CD4-positive, alpha-beta T cell treated with Interleukin-6 for 4 hours (primary cell): ENCODE results near the gene SLC39A8.

Source experiments
- DNase-seq: peaks from one replicate; pipeline ENCODE4 v3.0.0-alpha.2; 2020; ENCODE audit warnings: mixed read lengths

The SLC39A8 gene

DNA sequence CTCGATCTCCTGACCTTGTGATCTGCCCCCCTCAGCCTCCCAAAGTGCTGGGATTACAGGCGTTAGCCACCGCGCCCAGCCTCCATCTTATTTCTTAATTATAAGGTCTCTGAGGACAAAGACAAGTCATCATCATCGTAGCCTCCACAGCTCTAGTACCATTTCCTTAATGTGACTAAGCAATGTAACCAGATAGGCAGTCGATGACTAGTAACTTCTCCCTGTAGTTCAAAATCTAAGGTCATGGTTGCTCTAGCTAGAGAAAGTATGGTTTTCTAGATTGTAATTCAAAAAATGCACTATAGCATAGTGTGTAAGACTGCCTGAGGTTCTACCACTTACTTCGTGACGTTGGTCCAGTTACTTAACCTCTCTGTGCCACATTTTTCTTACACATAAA is 6.9 kb downstream of the SLC39A8 start:
- DNase-seq, result no peak

DNA sequence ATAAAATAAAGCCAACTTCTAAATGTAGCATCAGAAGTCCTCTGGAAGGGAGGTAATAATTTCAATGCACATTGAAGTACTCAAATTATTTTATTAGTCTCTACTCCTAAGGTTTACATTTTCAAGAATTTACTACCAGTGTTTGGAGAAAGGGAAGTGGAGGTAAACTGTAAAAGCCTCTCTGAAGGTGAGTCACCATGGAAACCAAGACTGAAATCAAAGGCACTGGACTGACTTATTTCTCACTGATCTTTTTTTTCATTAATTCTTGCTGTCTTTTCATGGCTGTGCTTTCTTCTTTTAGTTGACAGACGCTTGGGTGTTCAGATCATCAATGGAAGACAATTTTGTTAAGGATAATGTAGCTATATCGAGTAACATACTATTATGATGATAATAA is 9.7 kb downstream of the SLC39A8 start:
- no peak for DNase-seq

DNA sequence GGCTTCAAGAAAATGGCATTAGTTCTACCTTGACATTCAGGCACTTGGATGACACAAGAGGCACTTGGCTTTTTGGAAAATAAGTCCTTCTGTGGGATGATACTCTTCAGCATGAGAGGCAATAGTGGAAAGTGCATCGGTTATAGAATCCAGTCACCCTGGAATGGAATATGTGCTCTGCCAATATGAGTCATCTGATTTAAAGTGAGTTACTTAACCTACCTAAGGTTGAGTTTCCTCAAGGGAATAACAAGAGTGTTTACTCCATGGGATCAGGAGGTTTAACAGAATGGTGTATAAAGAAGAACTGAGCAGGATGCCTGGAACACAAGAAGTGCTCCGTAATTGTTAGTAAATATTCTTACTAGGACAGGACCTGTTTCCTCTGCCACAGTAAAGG is 10.7 kb downstream of the SLC39A8 start:
- DNase-seq, result no peak

DNA sequence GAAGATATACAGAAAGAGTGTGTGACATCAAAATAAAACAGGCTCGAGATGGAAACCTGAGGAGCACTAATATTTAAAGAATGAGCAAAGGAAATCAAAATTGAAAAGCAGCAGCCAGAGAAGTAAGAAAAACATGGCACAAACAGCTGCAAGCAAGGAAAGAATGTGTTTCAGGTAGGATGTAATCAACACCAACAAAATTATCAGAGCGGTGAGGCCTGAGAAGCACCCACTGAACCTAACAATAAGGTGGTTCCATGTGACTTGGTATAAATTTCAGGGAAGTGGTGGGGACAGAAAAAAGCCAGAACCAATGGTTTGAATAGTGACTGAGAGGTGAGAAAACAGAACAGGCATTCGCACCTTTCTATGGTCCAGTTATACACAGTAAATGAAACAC is 11.5 kb downstream of the SLC39A8 start:
- DNase-seq, result no peak

DNA sequence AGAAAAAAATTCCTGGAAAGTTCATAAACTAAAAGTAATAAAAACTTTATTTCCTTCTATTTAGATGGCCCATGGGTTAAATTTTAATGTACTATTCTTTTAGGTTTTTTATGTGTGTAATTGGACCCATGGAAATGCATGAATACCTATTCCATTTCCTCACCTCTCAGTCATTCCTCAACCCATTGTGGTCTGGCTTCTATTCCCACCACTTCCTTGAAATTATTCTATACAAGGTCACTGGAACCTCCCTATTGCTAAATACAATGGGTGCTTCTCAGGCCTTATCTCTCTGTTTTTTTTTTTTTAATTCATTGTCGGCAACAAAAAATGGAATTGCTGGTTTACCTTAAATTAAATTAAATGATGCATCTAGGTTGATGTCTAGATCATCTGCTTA is 17.2 kb downstream of the SLC39A8 start:
- no peak for DNase-seq

DNA sequence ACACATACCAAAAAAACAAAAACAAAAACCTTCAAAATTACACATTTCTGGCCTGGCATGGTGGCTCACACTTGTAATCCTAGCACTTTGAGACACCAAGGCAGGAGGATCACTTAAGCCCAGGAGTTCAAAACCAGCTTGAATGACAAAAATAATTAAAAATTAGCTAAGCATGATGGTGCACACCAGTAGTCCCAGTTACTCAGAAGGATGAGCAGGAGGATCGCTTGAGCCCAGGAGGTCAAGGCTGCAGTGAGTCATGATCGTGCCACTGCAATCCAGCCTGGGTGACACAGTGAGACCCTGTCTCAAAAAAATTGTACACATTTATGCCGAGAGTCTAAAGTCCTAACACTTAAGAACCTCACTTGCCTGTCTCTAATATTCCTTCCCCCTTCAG is 18.3 kb downstream of the SLC39A8 start:
- no peak for DNase-seq

DNA sequence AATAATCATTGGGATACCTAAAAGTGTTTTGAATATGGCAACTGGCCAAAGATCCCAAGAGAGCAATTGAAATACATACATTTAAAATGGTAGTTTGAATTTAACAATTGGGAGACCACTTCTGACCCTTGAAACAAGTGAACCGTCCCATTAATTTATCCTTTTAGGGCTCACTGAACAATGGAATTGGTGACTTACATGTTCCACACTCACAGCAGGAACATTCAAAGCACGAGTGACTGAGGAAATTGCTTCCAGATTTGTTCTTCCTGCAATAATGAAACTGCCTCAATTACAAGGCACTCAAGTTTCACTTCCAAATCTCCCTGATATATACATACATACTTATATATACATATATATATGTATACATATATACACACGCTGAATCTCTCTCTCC is 20.6 kb downstream of the SLC39A8 start:
- DNase-seq, result no peak

DNA sequence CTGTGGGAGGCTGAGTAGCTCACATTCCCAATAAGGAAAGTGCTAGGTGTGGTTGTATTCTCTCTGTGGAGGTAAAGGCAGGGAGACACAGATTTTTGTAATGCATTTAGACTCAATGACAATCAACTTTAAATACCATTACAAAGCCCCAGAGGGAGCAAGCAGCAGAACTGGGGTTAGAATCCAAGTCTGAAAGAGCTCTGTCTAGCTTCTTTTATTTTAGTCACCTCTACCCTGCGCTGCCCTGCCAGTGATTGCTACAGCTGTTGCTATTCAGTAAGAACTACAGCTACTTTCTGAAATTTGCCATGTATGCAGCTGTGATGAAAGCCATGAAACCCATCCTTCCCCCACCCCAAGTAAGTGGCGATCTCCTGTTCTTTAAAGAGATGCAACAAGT is 22.5 kb downstream of the SLC39A8 start:
- DNase-seq, result no peak

DNA sequence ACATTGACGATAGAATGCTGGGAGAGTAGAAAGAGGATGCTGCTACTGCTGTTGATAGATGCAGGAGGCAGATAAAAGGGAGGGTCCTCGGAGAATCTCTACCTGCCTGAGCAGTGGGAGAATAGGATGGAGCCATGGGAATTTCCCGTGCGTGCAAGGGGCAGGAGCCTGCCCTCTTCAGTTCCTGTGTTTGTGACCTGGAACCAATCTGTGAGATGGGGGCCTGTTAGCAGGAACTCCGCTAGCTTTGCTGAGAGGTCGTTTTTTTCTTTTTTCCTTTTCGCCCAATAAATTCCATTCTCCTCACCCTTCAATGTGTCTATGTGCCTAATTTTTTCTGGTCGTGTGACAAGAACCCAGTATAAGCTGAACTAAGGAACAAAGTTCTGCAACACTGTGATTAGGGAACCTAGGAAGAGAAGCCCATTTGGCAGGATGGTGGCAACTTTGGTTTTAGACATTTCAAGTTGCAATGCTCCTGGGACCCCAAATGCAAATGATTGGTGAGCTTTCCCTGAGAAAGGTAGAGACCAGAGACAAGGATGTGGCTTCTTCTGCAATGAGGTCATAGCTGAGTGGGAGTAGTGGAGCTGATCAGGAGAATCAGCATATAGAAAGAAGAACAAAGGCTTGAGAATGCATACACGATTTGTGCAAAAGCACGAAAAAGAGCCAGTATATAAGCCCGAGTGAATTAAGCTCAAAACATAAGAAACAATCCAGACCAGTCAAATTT is 23.9 kb downstream of the SLC39A8 start:
- DNase-seq, result no peak

DNA sequence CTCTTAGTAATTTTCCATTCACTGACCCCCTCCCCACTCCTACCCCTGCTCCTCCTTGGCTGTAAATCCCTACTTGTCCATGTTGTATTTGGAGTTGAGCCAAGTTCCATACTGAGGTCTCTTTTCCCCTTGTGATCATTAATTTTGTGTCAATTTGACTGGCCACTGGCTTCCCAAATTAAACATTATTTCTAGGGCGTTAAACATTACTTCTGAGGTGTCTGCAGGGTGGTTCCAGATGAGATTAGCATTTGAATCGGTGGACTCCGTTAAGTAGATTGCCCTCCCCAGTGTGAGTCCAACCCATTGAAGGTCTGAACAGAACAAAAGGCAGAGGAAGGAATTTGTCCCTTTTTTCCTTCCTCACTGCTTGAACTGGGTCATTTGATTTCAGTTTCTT is 25.7 kb downstream of the SLC39A8 start:
- DNase-seq, result no peak

DNA sequence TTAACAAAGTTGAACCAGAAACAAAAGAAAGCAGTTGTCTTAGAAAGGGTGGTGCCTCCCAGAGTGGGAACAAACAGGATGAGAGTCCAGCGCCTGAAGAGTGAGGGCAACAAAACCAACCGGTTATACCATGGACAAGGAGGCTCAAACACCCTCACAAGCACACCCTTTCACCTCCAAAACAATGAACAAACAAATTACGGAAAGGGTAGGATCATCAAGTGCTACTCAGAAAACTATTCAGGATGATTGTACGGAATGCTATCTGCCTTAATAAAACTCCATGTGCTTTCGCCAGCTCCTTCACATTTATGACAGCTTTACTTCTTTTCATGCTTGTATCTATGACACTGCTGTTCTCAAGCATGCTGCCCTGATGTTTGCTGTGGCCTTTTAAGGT is 26.8 kb downstream of the SLC39A8 start:
- DNase-seq, result no peak

DNA sequence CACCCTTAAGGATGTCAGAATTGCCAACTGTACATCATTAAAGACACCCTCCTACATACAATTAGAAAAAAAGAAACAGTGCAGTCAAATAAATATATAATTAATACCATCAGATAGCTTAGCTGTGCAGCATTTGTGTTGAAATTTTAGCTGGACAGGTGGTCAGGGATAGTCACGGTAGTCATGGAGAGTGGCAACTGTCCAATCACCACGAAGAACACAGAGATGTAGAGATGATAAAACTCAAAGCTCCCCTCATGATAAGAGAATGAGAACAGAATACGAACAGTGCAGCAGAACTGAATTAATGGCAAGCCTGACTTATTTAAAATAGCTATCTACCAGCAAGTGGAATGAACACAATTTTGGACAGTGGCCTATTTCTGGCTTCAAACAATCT is 27.2 kb downstream of the SLC39A8 start:
- no peak for DNase-seq

DNA sequence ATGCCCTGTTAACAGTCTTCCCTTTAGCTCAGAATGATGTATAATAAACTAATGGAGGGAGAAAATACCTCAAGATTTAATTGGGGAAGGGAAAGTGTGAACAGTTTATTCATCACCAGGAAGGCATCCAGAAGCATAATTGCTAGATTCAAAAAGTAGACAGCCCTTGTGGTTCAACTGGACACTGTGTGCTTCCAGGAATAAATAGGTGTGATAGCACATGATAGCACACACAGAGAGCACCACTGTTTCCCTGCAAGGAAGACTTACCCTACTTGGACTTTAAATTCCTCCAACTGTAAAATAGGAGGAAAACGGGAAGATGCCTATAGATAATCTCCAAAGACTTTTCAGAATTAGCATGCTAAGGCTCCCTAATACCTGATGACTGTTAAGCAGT is 27.8 kb downstream of the SLC39A8 start:
- no peak for DNase-seq

DNA sequence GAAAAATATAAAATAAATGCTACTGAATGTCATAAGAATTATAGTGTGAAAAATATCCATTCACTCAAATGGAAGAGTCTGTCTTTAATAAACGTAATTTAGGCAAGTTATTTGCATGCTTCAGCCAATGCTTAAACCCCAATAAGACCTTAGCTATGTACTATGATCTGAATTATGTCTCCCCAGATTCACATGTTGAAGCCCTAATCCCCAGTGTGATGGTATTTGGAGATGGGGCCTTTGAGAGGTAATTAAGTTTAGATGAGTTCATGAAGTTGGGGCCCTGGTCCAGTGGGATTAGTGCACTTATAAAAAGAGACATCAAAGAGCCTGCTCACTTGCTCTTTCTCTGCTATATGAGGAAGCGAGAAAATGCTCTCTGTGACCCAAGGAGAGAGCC is 28.7 kb downstream of the SLC39A8 start:
- no peak for DNase-seq

DNA sequence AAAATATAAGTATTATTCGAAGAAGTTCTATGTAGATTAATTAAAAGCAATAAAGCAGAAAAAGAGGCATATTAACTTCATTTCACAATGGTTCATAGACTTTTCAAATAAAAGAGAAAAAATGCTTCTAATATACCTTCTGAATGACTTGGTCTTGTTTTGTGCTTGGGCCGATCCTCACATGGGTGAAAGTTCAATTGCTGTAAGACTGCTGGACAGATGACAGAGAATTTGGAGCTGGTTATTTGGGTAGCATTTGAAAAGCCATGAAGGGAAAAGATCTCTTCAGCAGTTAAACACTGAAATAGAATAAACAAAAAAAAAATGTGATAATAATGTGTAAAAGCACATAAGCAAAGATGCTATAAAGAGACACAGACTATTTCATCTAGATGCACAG is 29.8 kb downstream of the SLC39A8 start:
- no peak for DNase-seq

DNA sequence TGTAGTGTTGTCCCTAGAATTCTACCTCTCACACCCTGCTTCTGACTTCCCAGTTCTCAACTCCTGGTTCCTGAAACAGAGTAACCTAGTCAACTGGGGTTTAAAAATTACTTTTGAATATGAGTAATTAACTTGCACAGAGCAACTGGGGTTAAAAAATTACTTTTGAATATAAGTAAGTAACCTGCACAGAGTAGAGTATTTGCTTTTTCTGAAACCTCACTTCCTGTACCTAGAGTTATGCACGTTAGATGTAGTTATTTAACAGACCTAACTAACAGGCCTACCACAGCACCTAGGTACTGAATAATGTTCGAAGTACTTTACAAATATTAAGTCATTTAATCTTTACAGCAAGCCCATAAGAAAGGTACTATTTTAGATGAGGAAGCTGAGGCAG is 32.9 kb downstream of the SLC39A8 start:
- no peak for DNase-seq

DNA sequence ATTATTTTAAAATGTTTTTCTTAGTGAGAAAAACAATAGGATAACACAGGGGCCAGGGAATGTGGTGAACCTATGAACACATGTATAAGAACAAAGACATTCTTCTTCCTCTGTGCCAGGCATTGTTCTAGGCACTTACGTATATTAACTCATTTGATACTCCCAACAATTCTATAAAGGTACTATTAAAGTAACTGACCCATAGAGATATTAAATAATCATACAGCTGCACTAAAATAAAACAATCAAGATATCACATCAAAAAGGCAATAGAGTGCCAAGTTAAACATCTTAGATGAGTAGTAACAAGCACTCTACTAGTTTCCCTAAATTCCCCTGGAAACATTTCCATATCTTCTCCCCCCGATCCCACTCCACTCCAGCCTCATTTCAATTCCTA is 33.4 kb downstream of the SLC39A8 start:
- DNase-seq, result no peak

DNA sequence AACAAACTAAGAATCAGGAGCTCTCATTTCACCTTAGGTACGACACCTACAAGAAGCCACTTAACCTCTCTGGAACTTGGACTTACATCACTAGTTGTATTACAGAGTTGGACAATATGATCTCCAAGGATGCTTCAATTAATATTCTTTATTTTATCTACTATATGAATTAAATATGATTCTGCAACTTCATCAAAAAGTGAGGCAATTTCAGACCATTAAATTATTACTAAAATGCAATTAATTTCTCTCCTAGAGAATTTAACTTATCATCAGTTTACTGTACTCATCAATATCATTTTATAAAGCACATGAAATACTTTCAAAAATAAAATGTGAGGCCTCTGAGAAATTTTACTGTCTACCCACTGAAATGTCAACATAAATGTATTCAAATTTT is 33.9 kb downstream of the SLC39A8 start:
- DNase-seq, result no peak

DNA sequence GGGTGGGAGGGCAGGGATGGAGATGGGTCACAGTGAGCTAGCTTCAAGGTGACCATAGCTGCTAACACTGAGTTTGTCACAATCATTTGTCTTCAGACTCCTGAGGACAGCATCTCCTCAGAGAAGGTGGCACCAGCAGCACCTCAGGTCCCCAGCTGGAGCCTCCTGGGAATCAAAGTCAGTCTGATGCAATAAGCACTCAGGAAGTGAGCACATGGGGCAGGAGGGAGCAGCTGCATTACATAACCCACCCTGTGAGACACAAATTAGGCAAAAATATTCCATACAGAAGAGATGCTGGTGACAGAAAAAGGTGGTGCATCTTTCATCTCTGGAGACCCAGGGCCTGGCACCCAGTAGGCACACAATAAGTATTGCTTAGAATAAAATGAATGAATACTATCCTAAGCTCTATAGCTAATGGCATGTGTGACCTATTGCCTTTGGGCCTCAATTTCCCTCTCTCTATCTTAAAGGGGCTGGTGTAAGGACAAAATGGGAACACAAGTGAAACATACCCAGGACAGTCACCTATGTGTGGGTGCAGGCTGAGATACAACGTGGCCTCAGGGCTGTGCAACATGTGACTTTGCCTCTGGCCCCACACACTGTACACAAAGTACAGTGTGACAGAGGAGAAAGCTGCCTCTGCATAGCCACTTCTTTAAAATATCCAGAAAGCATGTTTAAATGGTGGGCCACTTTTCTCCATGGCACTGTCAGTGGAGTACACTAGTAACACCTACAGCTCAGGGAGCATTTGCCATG is 37.1 kb downstream of the SLC39A8 start:
- no peak for DNase-seq

DNA sequence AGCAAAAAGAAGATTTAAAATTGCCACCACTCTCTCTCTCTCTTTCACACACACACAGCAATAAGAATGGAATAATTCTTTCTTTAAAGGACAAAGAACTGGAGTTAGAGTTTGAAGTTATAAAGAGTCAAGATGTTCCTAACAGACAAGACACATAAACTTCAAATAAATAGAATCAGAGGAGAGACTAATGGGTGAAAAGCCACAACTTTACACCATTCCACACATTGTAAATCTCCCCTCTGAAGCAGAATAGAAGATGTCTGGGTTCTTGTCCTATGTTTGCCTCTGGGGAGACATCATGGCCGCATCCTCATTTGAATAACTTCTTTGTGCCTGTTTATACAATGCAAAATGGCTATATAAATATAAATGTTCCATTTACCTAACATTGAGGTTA is 39.6 kb downstream of the SLC39A8 start:
- no peak for DNase-seq

DNA sequence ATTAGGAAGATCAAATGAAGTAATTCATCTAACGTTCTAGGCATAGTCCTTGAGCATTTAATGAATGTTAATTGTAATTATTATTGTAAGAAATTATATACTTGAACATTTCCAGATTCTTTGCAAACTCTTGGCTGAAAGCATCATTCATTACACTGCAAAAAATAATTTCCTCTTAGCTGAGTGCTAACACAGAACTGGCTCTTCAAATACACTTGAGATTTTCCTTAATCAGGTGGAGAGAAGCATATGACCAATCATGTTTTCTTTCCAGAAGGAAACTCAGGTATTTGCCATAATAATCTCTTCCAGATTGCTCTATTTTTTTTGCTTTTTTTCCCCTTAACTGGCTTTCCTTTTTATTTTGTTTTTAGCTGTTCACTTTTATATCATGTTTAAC is 42.5 kb downstream of the SLC39A8 start:
- DNase-seq, result no peak

DNA sequence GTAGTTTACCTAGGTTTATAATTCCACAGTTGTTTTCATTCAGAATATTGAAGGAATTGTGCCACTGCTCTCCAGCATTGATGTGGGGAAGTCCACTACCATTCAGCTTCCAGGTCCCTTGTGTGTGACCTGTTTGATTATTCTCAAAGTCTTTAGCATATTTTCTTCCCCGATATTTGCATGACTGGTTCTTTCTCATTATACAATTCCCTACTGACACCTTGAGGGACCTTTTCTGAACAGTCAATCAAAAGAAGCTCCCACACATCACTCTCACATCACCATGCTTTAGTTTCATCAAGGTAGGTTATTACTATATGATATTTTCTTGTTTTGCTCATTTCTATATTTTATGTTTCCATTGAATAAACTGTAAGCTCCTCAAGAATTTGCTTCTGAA is 44.1 kb downstream of the SLC39A8 start:
- DNase-seq, result no peak

DNA sequence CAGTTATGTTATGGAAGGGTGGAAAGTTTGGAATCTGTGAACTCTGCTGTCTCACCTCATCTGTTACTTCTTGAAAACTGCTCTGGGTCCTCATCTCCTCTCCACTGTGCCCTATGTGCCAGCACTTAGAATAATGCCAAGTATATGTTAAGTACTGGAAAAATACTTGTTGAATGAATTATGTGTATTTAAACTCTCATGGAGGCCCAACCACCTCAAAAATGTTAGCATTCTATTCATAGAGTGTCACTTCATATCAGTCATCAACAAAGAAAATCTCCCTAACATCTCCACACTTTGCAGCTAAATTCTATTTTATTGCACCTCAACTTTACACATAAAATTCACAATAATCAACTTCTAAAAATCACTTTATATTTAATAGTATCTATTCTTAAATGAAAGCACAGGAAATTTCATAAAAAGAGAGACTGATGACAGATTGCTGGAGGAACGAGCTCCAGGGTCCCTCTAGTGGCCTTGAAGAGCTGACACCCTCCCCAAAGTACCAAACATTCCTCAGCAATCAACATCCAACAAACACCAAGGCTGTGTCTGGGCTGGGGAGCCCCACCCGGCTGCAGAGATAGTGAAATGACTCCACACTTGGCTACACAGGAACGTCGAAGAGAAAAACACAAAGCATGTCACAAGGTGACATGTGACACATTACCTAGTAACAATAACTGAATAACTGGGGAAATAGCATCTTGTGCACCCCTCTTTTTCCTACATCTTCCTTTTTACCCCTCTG is 45.8 kb downstream of the SLC39A8 start:
- DNase-seq, result peak; percentile 15

DNA sequence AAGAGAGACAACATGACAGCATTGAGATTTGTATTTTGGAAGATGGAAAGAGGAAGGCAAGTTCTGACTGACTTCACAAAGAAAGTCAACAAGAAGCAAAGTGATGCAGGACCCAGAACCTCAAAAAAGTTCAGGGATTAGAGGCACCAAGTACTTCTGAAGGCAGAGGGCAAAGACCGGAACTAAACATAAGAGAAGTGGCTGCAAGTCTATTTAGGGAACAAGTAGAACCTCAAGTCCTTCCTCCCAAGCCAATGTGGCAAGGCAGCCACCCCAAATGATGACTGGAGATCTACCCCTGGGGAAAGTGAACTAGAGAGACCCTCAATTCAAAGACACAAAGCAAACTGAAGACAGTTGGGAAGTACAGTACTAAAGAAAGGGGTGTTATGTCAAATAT is 46.6 kb downstream of the SLC39A8 start:
- no peak for DNase-seq
